GM12873 (cell line): ENCODE measurements around the gene ATP8A1.

ENCODE experiments used
- TF ChIP-seq, protein P1 (sequence below): IDR thresholded peaks from 2 replicates; pipeline ENCODE4 v1.5.1; 2012; ENCODE audit warnings: low read depth, mild to moderate bottlenecking, moderate library complexity, low read length, control low read depth; ENCODE audit not compliant: insufficient read depth; ENCODE audit errors: missing control alignments

Gene ATP8A1

DNA sequence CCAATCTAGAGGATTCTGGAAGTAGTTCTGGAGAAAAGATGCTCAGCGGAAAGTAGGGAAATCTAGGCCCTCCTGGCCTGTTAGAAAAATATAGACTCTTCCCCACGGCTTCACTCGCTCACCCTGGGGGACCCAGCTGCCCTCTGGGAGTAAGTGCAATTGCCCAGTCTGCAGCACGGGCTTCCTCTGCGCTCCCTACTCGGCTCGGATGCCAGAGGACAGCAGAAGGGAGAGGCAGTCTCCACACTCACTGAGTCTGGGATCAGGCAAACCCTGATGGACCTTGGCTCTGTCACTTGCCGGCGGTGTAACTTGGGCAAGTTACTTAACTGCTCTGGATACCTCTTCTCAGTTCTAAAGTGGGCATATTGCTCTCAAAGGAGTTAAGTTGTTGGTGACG, 257.5 kb downstream of the ATP8A1 start:
- TF ChIP-seq, protein P1, sequence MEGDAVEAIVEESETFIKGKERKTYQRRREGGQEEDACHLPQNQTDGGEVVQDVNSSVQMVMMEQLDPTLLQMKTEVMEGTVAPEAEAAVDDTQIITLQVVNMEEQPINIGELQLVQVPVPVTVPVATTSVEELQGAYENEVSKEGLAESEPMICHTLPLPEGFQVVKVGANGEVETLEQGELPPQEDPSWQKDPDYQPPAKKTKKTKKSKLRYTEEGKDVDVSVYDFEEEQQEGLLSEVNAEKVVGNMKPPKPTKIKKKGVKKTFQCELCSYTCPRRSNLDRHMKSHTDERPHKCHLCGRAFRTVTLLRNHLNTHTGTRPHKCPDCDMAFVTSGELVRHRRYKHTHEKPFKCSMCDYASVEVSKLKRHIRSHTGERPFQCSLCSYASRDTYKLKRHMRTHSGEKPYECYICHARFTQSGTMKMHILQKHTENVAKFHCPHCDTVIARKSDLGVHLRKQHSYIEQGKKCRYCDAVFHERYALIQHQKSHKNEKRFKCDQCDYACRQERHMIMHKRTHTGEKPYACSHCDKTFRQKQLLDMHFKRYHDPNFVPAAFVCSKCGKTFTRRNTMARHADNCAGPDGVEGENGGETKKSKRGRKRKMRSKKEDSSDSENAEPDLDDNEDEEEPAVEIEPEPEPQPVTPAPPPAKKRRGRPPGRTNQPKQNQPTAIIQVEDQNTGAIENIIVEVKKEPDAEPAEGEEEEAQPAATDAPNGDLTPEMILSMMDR: no peak

DNA sequence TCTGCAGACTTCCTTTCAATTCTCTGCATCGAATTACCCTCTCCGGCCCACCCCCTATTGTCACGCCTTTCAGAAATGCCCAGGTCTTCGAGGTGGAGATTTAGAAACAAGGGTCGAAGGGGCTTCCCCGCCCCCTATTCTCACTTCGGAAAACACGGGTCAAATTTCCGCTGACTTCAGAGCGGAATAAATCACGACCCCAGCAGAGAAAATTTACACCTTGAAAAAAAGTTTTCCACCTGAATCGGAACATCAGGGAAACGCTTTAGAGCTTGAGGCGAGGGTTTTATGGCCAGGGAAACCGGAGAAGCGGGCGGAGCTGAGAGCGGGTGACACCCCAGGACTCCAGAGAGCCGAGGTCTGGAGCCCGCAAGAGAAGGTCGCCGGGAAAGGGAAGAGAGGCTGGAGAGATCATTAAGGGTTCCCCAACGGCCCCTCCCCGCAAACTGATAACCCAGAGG, 258.0 kb downstream of the ATP8A1 start:
- TF ChIP-seq, protein P1: no peak

DNA sequence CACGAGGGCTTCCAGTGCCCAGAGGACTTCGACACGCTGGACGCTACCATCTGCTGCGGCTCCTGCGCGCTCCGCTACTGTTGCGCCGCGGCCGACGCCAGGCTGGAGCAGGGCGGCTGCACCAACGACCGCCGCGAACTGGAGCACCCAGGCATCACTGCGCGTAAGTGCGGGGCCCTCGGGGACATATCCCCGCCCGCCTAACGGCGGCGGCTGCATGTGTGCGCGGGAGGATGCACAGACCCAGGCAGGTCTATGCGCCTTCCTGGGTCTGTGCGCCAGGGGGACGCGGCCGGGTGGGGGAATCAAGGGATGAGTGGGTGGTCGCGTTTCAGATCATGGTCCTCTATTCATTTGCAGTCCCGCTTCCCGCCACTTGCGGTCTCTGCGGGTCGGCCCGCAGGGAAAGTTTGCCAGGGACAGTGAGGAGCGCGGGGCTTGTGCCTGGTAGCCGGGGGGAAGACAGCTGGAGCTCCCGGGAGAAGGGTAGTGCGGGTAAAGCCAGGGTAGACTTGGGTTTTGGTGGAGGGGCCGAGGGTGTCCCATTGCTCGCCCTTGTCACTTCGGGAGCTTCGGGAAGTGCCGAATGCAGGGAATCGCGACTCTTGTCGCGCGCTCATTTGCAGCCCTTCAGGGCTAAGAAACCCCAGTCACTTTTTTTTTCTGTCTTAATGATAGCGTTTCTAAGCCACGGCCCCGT, 258.6 kb downstream of the ATP8A1 start:
- TF ChIP-seq, protein P1: no peak

DNA sequence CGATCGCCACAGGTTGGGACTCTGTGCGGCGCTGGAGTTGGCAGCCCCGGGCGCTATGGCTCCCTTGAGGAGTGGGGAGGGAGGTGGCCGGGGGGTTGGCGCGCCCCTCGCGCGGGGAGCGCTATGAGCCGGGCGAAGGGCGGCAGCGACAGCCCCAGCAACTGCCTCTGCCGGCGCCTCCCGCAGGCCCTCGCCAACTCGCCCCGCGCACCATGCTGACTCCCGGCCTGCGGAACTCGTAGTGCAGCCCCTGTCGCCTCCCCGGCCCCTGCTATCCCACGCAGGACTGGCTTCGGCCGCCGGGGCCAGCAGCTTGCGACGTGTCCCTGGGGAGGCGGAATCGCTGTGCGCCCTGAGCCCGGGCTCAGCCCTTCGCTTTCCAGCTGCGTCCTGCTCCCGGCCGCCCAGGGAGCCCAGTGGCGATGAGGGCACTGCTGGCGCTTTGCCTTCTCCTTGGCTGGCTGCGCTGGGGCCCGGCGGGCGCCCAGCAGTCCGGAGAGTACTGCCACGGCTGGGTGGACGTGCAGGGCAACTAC, 259.2 kb downstream of the ATP8A1 start:
- TF ChIP-seq, protein P1: no peak

DNA sequence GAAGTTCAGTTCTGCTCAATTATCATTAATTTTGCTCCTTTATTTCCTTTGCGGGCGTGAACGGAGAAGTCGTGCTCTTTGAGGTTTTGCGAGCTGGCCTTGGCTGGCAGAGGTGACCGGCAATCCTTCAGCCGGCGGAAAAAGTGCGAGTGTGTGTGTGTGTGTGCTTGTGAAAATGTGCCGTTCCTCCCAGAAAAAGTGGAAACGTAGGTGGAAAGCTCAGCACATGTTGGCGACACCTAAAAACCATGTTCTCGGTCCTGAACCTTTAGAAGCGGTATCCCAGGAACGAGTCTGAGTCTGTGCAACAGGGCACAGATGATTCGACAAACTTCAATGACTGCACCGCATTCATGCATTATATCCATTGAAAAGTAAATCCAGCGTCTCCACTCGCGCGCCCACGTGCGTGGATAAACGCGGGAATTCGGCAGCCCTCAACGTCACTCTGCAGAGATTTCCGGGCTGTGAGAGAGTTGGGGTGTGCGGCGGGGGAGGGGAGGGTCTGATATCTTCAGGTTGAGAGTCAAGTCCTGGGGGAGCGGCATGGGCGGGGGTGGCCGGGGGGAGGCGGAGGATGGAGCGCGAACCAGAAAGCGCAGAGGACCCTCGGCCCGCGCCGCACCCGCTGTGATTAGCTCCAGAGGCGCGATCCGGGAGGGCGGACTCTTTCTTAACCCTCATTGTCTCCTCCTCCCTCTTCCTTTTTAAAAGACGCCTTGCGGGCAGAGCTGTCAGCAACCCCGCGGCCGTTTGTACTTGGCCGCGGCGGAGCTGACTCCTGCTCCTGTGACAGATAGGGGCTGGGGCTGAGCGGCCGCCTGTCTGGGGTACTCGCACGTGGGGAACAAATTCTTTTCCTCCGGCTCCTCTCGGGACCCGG, 259.9 kb downstream of the ATP8A1 start, which contains the start of gene SHISA3:
Gene SHISA3, plus strand, starts transcription at position 737 of the 883 bp plus-strand sequence. CDS start 569 bp downstream, outside the sequence.
- TF ChIP-seq, protein P1: no peak

DNA sequence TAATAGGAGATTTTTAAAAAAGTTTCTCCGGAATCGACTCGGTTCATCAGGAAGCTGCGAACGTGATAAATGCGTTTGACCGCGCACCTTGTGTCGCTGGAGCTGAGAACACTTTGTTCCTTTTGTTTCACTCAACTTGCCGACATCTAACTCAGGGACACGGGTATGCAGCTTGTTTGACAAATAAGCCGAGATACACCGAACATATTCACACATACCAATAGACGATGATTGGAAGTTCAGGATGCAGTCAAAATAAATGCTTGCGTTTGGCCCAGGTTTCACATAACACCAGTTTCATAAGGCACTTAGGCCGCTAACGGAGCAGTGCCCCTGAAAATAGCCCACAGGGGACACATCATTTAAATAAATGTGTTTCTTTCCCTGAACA, 260.5 kb downstream of the ATP8A1 start:
- TF ChIP-seq, protein P1: no peak

DNA sequence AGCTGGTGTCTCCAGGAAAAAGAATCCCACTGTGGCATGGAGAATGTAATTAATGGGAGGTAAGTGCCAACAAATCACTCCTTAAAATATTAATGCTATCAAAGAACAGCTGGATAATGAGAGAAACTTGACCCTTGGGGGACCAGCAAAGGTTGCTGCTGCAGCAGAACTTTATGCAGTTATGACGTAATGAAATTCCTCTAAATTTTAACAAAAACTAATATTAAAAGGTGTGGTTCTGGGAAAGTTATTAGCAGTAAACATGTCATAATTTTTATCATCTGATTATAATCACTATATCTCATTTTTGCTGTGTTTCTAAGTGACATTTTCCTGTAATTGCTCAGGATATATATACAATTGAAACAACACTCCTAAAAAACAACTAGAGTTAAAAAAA, 261.3 kb downstream of the ATP8A1 start:
- TF ChIP-seq, protein P1: no peak
